AG04450 (cell line): ENCODE results near the gene LEF1. TPM values are rescaled to one million over a fixed set of nuclear protein-coding genes. Genes with fewer than 3 reads are reported as not detected.

Source experiments
- CTCF ChIA-PET: fragments of 300-600, 350-600 bp; formaldehyde crosslinking; extraction: SDS; loops from one replicate; lab custom pipeline; 2022; ENCODE audit warnings: antibody characterized with exemption, inconsistent platforms; lab: Charles Lee
- POLR2A ChIA-PET: fragments of 350-600 bp; formaldehyde crosslinking; extraction: SDS; loops from one replicate; lab custom pipeline; 2021; ENCODE audit warnings: antibody characterized with exemption, inconsistent platforms; lab: Yijun Ruan, JAX
- DNase-seq: peaks from one replicate; pipeline ENCODE4 v3.0.0-alpha.2; 2011; ENCODE audit warnings: low read depth, low spot score
- H3K27ac ChIP-seq: one replicate; pipeline ENCODE4 v1.5.1; 2012; ENCODE audit warnings: low read depth, low read length, control low read depth
- H3K27me3 ChIP-seq: one replicate; pipeline ENCODE4 v1.6.0; 2012; ENCODE audit warnings: low read length; ENCODE audit not compliant: control insufficient read depth, insufficient read depth
- H3K4me3 ChIP-seq: 2 replicates; pipeline ENCODE4 v1.5.1; 2011; ENCODE audit warnings: mild to moderate bottlenecking, low read depth, low read length, control low read depth
- H3K9me3 ChIP-seq: 2 replicates; pipeline ENCODE4 v1.5.1; 2012; ENCODE audit warnings: low read length; ENCODE audit not compliant: control insufficient read depth, insufficient read depth
- CTCF ChIP-seq: IDR thresholded peaks from 2 replicates; pipeline ENCODE4 v1.5.1; 2011; ENCODE audit warnings: low read depth, low read length, control low read depth, inconsistent platforms
- polyA plus RNA-seq: library from polyadenylated mRNA; depleted of rRNA; stranded (reverse); fragments of >200 nt; gene quantifications from 2 replicates; pipeline ENCODE4 v1.2.3, GENCODE V29; 2011

The LEF1 gene
- polyA plus RNA-seq, 1 experiment = 1.2 TPM

GRCh38 chr4:108191269-108191914, 22.7 kb upstream of the LEF1 start:
- CTCF ChIA-PET = no interaction called here
- H3K9me3 ChIP-seq = no peaks in the 10 kb centered on the region
- no peak for TF ChIP-seq CTCF
- H3K27ac ChIP-seq = no peak overlapping the region
- no peak for DNase-seq
- POLR2A ChIA-PET = no interaction called here
- H3K4me3 ChIP-seq = no peak overlapping the region
- no peaks in the 10 kb centered on the region for H3K27me3 ChIP-seq

- no peak for DNase-seq
- ChIA-PET POLR2A (interaction anchor here (0.7 kb wide), 1 partner anchor 16 kb away, joined by 3 read pairs; no protein-coding TSS in a partner anchor), CTCF (no interaction called here)
- TF ChIP-seq CTCF = no peak
- no peaks in the 10 kb centered on the region for H3K9me3 ChIP-seq
- no peaks in the 10 kb centered on the region for H3K27me3 ChIP-seq
- H3K4me3 ChIP-seq = no peak overlapping the region
- H3K27ac ChIP-seq = no peak overlapping the region
These were observed 20.0 kb upstream of the LEF1 start for GRCh38 chr4:108188770-108189169.

- TF ChIP-seq CTCF = no peak
- Histone ChIP-seq H3K27me3 (no peaks in the 10 kb centered on the region), H3K4me3 (no peak overlapping the region), H3K27ac (no peak overlapping the region), H3K9me3 (no peaks in the 10 kb centered on the region)
- DNase-seq = no peak
- POLR2A ChIA-PET = no interaction called here
- CTCF ChIA-PET = no interaction called here
These were observed 16.5 kb upstream of the LEF1 start for GRCh38 chr4:108185252-108185651.

- CTCF ChIA-PET = no interaction called here
- TF ChIP-seq CTCF = no peak
- H3K27ac ChIP-seq = no peak overlapping the region
These were observed 15.8 kb upstream of the LEF1 start for GRCh38 chr4:108184453-108185049.

GRCh38 chr4:108181704-108182103, 13.0 kb upstream of the LEF1 start:
- CTCF ChIA-PET = no interaction called here
- no peak for TF ChIP-seq CTCF
- Histone ChIP-seq H3K27me3 (no peaks in the 10 kb centered on the region), H3K9me3 (no peaks in the 10 kb centered on the region), H3K4me3 (no peak overlapping the region), H3K27ac (no peak overlapping the region)
- DNase-seq = no peak
- POLR2A ChIA-PET = no interaction called here

More at GRCh38 chr4:108184453-108185049, 15.8 kb upstream of the LEF1 start:
- no peaks in the 10 kb centered on the region for H3K9me3 ChIP-seq
- H3K27me3 ChIP-seq = no peaks in the 10 kb centered on the region
- POLR2A ChIA-PET = no interaction called here
- DNase-seq = no peak
- H3K4me3 ChIP-seq = no peak overlapping the region
